ENCODE measurements around the gene SMIM24. TPM values are rescaled to one million over a fixed set of nuclear protein-coding genes. Genes with fewer than 3 reads are reported as not detected.

SMIM24 gene
- total RNA-seq, 2 donors from 2014 or later: not detected

DNA sequence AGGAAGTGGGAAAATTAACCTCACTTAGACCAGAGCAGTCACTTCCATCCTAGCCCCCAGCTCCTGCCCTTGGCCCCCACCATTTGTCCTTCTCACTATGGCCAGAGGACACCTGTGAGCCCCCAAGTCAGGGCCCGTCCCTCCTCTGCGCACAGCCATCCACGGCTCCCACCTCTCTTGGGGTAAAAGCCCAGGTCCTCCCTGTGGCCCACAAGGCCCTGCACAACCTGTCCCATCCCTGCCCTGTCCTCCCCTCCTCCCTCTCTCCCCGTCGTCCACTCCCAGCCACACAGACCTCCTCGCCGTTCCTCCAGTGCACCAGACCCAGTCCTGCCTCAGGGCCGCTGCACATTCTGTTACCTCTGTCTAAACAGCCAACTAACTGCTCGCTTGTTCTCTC is 53.9 kb downstream of the SMIM24 start:
- Histone ChIP-seq H3K4me3 (ENCODE audit: low read length) (no peak overlapping the region), H3K9me3 (ENCODE audit: control insufficient read depth, low read length) (no peaks in the 10 kb centered on the region), H3K27me3 (ENCODE audit: control insufficient read depth, insufficient read depth, low read length, poor library complexity, severe bottlenecking) (no peaks in the 10 kb centered on the region), H3K36me3 (ENCODE audit: control insufficient read depth, insufficient read depth, low read length) (no peaks in the 10 kb centered on the region), H3K4me1 (ENCODE audit: control insufficient read depth, insufficient read depth, low read length) (no peaks in the 10 kb centered on the region), H3K27ac (ENCODE audit: low read depth, low read length) (no peak overlapping the region), H3K9ac (ENCODE audit: extremely low read depth, low read length, poor library complexity, severe bottlenecking) (no peak overlapping the region)
- Mint-ChIP-seq H3K36me3 (ENCODE audit: low read depth) (no peaks in the 10 kb centered on the region), H3K4me3 (no peak overlapping the region), H3K27ac (no peak overlapping the region), H3K9me3 (peaks cover 3% of the 10 kb centered on the region), H3K4me1 (peaks cover 2% of the 10 kb centered on the region), H3K27me3 (ENCODE audit: insufficient read depth) (no peaks in the 10 kb centered on the region)
- TF ChIP-seq, protein P1, sequence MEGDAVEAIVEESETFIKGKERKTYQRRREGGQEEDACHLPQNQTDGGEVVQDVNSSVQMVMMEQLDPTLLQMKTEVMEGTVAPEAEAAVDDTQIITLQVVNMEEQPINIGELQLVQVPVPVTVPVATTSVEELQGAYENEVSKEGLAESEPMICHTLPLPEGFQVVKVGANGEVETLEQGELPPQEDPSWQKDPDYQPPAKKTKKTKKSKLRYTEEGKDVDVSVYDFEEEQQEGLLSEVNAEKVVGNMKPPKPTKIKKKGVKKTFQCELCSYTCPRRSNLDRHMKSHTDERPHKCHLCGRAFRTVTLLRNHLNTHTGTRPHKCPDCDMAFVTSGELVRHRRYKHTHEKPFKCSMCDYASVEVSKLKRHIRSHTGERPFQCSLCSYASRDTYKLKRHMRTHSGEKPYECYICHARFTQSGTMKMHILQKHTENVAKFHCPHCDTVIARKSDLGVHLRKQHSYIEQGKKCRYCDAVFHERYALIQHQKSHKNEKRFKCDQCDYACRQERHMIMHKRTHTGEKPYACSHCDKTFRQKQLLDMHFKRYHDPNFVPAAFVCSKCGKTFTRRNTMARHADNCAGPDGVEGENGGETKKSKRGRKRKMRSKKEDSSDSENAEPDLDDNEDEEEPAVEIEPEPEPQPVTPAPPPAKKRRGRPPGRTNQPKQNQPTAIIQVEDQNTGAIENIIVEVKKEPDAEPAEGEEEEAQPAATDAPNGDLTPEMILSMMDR (conservative IDR thresholded peaks at IDR 0.05): no peak
- 85 to 91% methylated on average over 6 to 9 of the region's 9 CpGs for WGBS, 2 experiments (ENCODE audit: insufficient coverage in 1 of 2, insufficient read length in 1 of 2)
- DNase-seq: no peak

Other genes starting within 250 kb of the SMIM24 start
- gene NFIC, start 113.9 kb downstream of the SMIM24 start, total RNA-seq: 1 to 10 TPM; 5.2 to 6.6 TPM
- gene SMIM44, start 2.9 kb upstream of the SMIM24 start, total RNA-seq: not detected
- gene DOHH, start 20.1 kb upstream of the SMIM24 start, total RNA-seq: 10 to 100 TPM; 13.4 to 14.3 TPM
- gene FZR1, start 25.8 kb upstream of the SMIM24 start, total RNA-seq: 10 to 100 TPM; 56.7 to 65.1 TPM
- gene TEKTIP1, start 58.6 kb upstream of the SMIM24 start, total RNA-seq: 1 to 10 TPM; 4.6 to 5.7 TPM
- gene MFSD12, start 77.1 kb upstream of the SMIM24 start, total RNA-seq: 10 to 100 TPM; 48.2 to 62.4 TPM
- 100 to 1,000 TPM in 1 of 2 donors, 10 to 100 TPM in 1; 80.7 to 102 TPM for gene HMG20B, start 92.4 kb upstream of the SMIM24 start, total RNA-seq
- 1 to 10 TPM in 1 of 2 donors, under 1 TPM in 1; 0.93 to 1.5 TPM for gene GIPC3, start 105.0 kb upstream of the SMIM24 start, total RNA-seq
- gene TBXA2R, start 126.3 kb upstream of the SMIM24 start, total RNA-seq: under 1 TPM; 0.29 to 0.42 TPM
- 10 to 100 TPM; 31.5 to 33.5 TPM for gene CACTIN, start 146.3 kb upstream of the SMIM24 start, total RNA-seq
- gene PIP5K1C, start 219.9 kb upstream of the SMIM24 start, total RNA-seq: 10 to 100 TPM; 43.5 to 51.5 TPM
- gene TJP3, start 227.9 kb upstream of the SMIM24 start, total RNA-seq: 10 to 100 TPM; 15.7 to 25.9 TPM